Keratinocyte (primary cell): Measurements from ENCODE around the gene INSYN1. TPM values are rescaled to one million over a fixed set of nuclear protein-coding genes. Genes with fewer than 3 reads are reported as not detected.

ENCODE experiments used
- DNase-seq: peaks from one replicate; pipeline ENCODE4 v3.0.0-alpha.2; 2011; ENCODE audit warnings: low read depth, missing footprints, low spot score
- FAIRE-seq: peaks from 2 replicates; lab custom pipeline; 2011; peaks lifted over from hg19 to GRCh38; lab: Jason Lieb, UNC
- H2AFZ ChIP-seq: 2 replicates; pipeline ENCODE4 v1.6.0; 2012; ENCODE audit warnings: low read length, control low read depth, inconsistent platforms; ENCODE audit not compliant: control insufficient read depth
- H3K27ac ChIP-seq: 2 replicates; pipeline ENCODE4 v1.5.1; 2011; ENCODE audit warnings: low read length; ENCODE audit not compliant: control insufficient read depth, insufficient read depth
- H3K27me3 ChIP-seq: 3 replicates; pipeline ENCODE4 v1.6.0; 2011; ENCODE audit warnings: low read length; ENCODE audit not compliant: control insufficient read depth, insufficient read depth; ENCODE audit errors: extremely low read depth
- H3K36me3 ChIP-seq, 2 experiments: 2 replicates in 1 of 2; 3 replicates in 1 of 2; pipeline ENCODE4 v1.5.1; 2011; ENCODE audit warnings: low read length in 2 of 2, mild to moderate bottlenecking in 1 of 2; ENCODE audit not compliant: control insufficient read depth in 2 of 2, insufficient read depth in 2 of 2; ENCODE audit errors: extremely low read depth in 1 of 2
- H3K4me1 ChIP-seq: 3 replicates; pipeline ENCODE4 v1.5.1; 2011; ENCODE audit warnings: low read length; ENCODE audit not compliant: control insufficient read depth, insufficient read depth; ENCODE audit errors: extremely low read depth
- H3K4me2 ChIP-seq: 3 replicates; pipeline ENCODE4 v1.6.0; 2011; ENCODE audit warnings: low read depth, low read length; ENCODE audit not compliant: control insufficient read depth, insufficient read depth; ENCODE audit errors: extremely low read depth
- H3K4me3 ChIP-seq, 3 experiments: fragments of 200-600 bp in 1 of 3; sonication (generic) in 1 of 3; 2 replicates in 2 of 3; 3 replicates in 1 of 3; pipeline ENCODE4 v1.5.1; 2011 to 2016; ENCODE audit warnings: low read length in 3 of 3, mild to moderate bottlenecking in 3 of 3, control low read depth in 2 of 3, inconsistent platforms in 1 of 3, low read depth in 1 of 3, mixed read lengths in 1 of 3, mixed run types in 1 of 3, moderate library complexity in 1 of 3; ENCODE audit not compliant: control insufficient read depth in 2 of 3, insufficient read depth in 2 of 3; ENCODE audit errors: extremely low read depth in 1 of 3
- H3K79me2 ChIP-seq: 2 replicates; pipeline ENCODE4 v1.6.0; 2012; ENCODE audit warnings: low read length; ENCODE audit not compliant: control insufficient read depth, insufficient read depth
- H3K9ac ChIP-seq: 3 replicates; pipeline ENCODE4 v1.6.0; 2011; ENCODE audit warnings: low read length; ENCODE audit not compliant: control insufficient read depth, insufficient read depth; ENCODE audit errors: extremely low read depth
- H3K9me1 ChIP-seq: 3 replicates; pipeline ENCODE4 v1.6.0; 2011; ENCODE audit warnings: low read length; ENCODE audit not compliant: control insufficient read depth, insufficient read depth; ENCODE audit errors: extremely low read depth
- H3K9me3 ChIP-seq: 2 replicates; pipeline ENCODE4 v1.5.1; 2012; ENCODE audit warnings: low read depth, low read length; ENCODE audit not compliant: control insufficient read depth
- H4K20me1 ChIP-seq: 3 replicates; pipeline ENCODE4 v1.6.0; 2011; ENCODE audit warnings: low read length; ENCODE audit not compliant: control insufficient read depth, insufficient read depth; ENCODE audit errors: extremely low read depth
- EZH2 ChIP-seq: IDR thresholded peaks from one replicate; pipeline ENCODE4 v1.6.1; 2012; ENCODE audit warnings: inconsistent platforms, mild to moderate bottlenecking, low read length, moderate library complexity
- dilution Hi-C: fragments of 300-500 bp; cut with MboI; formaldehyde crosslinking; loops from one replicate; pipeline ENCODE4 v1.7.0; 2020; ENCODE audit warnings: low sequenced_read_pairs; ENCODE audit not compliant: extremely low pct_ligation_motif_present
- polyA plus RNA-seq, 5 experiments: library from polyadenylated mRNA; depleted of rRNA in 3 of 5; stranded (reverse) in 3 of 5; stranded (forward) in 1 of 5; unstranded in 1 of 5; fragments of >200 nt; gene quantifications; 1 replicate in 1 of 5; 2 replicates in 3 of 5; 3 replicates in 1 of 5; pipeline versions ENCODE4 v1.2.1 to v1.2.3, GENCODE V29; 2011 to 2012; ENCODE audit warnings: missing spikeins in 2 of 5, low read depth in 1 of 5, low replicate concordance in 1 of 5
- TF ChIP-seq, protein P1 (sequence below), 3 experiments: IDR thresholded peaks in 1 of 3; conservative IDR thresholded peaks in 1 of 3; optimal IDR thresholded peaks in 1 of 3; 2 replicates in 2 of 3; 3 replicates in 1 of 3; pipeline versions ENCODE3 to v1.5.1; 2011; ENCODE audit warnings: low read length in 3 of 3, mild to moderate bottlenecking in 3 of 3, moderate library complexity in 2 of 3, control low read depth in 1 of 3, inconsistent platforms in 1 of 3; ENCODE audit not compliant: insufficient read depth in 2 of 3; ENCODE audit errors: extremely low read depth in 1 of 3

The INSYN1 gene
- polyA plus RNA-seq, 1 donor (not counting 4 experiments of a cell fraction or from before 2014, with no cell fraction given), result 0.47 TPM

DNA sequence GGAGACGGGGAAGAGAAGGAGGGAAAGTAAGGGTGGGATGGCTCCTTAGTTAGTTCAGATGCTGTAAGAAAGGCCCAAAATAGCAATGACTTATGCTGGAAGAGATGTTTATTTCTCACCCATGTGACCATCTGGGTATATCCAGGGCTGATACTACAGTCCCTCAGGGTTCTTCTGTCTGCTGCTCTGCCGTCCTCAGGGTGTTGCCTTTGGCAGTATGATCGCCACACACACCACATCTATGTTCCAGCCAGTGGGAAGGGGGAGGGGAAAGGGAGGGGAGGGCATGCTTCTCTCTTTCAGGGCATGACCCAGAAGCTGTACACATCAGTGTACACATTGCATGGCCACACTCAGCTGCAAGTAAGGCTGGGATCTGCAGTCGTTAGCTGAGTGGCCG is 58.7 kb downstream of the INSYN1 start:
- Histone ChIP-seq H3K4me1 (peaks cover 69% of the 10 kb centered on the region), H3K9me3 (no peaks in the 10 kb centered on the region), H3K79me2 (peaks cover 78% of the 10 kb centered on the region), H3K36me3 (peaks cover 8 to 27% of the 10 kb centered on the region in 2 experiments), H3K27me3 (no peaks in the 10 kb centered on the region), H2AFZ (no peak overlapping the region), H3K27ac (no peak overlapping the region), H3K4me3 (no peak overlapping the region), H3K4me2 (no peak overlapping the region), H3K9ac (no peak overlapping the region), H4K20me1 (no peaks in the 10 kb centered on the region), H3K9me1 (no peaks in the 10 kb centered on the region)
- no peak for DNase-seq
- no peak for FAIRE-seq
- dilution Hi-C loops, result loop anchor here (25.0 kb wide), 1 partner anchor 107 kb away; no protein-coding TSS in a partner anchor
- TF ChIP-seq EZH2, result no peak
- TF ChIP-seq, protein P1, sequence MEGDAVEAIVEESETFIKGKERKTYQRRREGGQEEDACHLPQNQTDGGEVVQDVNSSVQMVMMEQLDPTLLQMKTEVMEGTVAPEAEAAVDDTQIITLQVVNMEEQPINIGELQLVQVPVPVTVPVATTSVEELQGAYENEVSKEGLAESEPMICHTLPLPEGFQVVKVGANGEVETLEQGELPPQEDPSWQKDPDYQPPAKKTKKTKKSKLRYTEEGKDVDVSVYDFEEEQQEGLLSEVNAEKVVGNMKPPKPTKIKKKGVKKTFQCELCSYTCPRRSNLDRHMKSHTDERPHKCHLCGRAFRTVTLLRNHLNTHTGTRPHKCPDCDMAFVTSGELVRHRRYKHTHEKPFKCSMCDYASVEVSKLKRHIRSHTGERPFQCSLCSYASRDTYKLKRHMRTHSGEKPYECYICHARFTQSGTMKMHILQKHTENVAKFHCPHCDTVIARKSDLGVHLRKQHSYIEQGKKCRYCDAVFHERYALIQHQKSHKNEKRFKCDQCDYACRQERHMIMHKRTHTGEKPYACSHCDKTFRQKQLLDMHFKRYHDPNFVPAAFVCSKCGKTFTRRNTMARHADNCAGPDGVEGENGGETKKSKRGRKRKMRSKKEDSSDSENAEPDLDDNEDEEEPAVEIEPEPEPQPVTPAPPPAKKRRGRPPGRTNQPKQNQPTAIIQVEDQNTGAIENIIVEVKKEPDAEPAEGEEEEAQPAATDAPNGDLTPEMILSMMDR (optimal IDR thresholded peaks at IDR 0.05 in 1 of 3, IDR thresholded peaks at IDR 0.05 in 1 of 3, conservative IDR thresholded peaks at IDR 0.05 in 1 of 3; ENCODE audit: extremely low read depth in 1 of 3, insufficient read depth in 2 of 3, low read length in 3 of 3), result no peak

DNA sequence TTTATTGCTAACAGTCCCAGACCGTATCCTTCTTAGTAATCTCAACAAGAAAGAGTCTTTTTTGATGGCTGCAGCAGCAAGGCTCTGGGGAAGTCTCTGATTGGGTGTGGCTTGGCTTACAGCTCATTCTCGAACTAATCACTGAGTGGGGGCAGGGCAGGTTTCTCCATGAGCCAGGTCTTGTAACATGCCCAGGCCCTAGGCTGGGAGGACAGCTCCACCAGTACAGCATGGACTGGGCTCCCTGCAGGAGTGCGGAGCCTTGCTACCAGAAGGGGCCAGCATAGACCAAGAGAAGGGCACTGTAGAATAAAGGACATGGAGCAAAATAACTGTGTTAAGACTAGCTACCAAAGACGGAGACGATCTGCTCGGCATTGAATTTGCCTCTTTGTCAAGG is 61.8 kb downstream of the INSYN1 start:
- FAIRE-seq (peak; percentile 95), DNase-seq (peak; percentile 73)
- no peaks in the 10 kb centered on the region for H3K9me3 ChIP-seq
- H3K36me3 ChIP-seq, result peaks cover 0 to 18% of the 10 kb centered on the region in 2 experiments
- no peak overlapping the region for H2AFZ ChIP-seq
- peaks cover 72% of the 10 kb centered on the region for H3K4me1 ChIP-seq
- H3K4me2 ChIP-seq, result peak overlapping the region; percentile 65
- no peaks in the 10 kb centered on the region for H3K27me3 ChIP-seq
- peak overlapping the region; percentile 52 for H3K27ac ChIP-seq
- H3K4me3 ChIP-seq, result no peak overlapping the region
- H3K9me1 ChIP-seq, result peaks cover 4% of the 10 kb centered on the region
- dilution Hi-C loops, result loop anchor here (25.0 kb wide), 1 partner anchor 104 kb away; no protein-coding TSS in a partner anchor
- H3K9ac ChIP-seq, result no peak overlapping the region
- H4K20me1 ChIP-seq, result no peaks in the 10 kb centered on the region
- H3K79me2 ChIP-seq, result peaks cover 92% of the 10 kb centered on the region
- no peak for TF ChIP-seq EZH2
- TF ChIP-seq, protein P1 (optimal IDR thresholded peaks at IDR 0.05 in 1 of 3, IDR thresholded peaks at IDR 0.05 in 1 of 3, conservative IDR thresholded peaks at IDR 0.05 in 1 of 3; ENCODE audit: extremely low read depth in 1 of 3, insufficient read depth in 2 of 3, low read length in 3 of 3), result peak in 2 of 3 experiments; percentile 44 to 67
